MCF 10A (cell line): ENCODE results near the gene ZNF77. TPM values are rescaled to one million over a fixed set of nuclear protein-coding genes. Genes with fewer than 3 reads are reported as not detected.
"Not testable (repeated sequence)": the region's sequence is repeated elsewhere in the genome, so short reads cannot be mapped to it uniquely, and the experiment has no call there.

Experiments used
- BruUV-seq: library from RNA; stranded (reverse); fragments of 400-500 nt; replicated peaks from 2 replicates; lab custom pipeline; 2021; lab: Mats Ljungman, UMichigan
- CTCF ChIA-PET: fragments of 300-600 bp; sonication (Branson Sonifier 250); formaldehyde crosslinking; extraction: SDS; loops from one replicate; lab custom pipeline; 2021; ENCODE audit warnings: antibody characterized with exemption, inconsistent platforms; lab: Yijun Ruan, JAX
- POLR2A ChIA-PET: fragments of 300-600, 350-650 bp; sonication (Branson Sonifier 250); formaldehyde crosslinking; extraction: SDS; loops from one replicate; lab custom pipeline; 2020; ENCODE audit warnings: antibody characterized with exemption, inconsistent platforms; lab: Yijun Ruan, JAX
- DNase-seq: peaks from one replicate; pipeline ENCODE4 v3.0.0-alpha.2; 2018; ENCODE audit not compliant: unreplicated experiment
- H3K27ac Mint-ChIP-seq: one replicate; pipeline ENCODE4 v1.8.0; 2022; ENCODE audit warnings: mild to moderate bottlenecking, low read depth, mixed read lengths; ENCODE audit not compliant: unreplicated experiment
- H3K27me3 Mint-ChIP-seq: one replicate; pipeline ENCODE4 v1.8.0; 2022; ENCODE audit warnings: mixed read lengths; ENCODE audit not compliant: insufficient read depth, unreplicated experiment
- H3K36me3 Mint-ChIP-seq: one replicate; pipeline ENCODE4 v1.8.0; 2022; ENCODE audit warnings: mild to moderate bottlenecking, moderate library complexity, mixed read lengths; ENCODE audit not compliant: insufficient read depth, unreplicated experiment
- H3K4me1 Mint-ChIP-seq: one replicate; pipeline ENCODE4 v1.8.0; 2022; ENCODE audit warnings: mixed read lengths; ENCODE audit not compliant: insufficient read depth, unreplicated experiment
- H3K4me3 Mint-ChIP-seq: one replicate; pipeline ENCODE4 v1.8.0; 2022; ENCODE audit warnings: mild to moderate bottlenecking, moderate library complexity, mixed read lengths; ENCODE audit not compliant: unreplicated experiment
- H3K9me3 Mint-ChIP-seq: one replicate; pipeline ENCODE4 v1.8.0; 2022; ENCODE audit warnings: mixed read lengths; ENCODE audit not compliant: unreplicated experiment
- intact Hi-C: fragments of 100-400 bp; cut with micrococcal nuclease; formaldehyde crosslinking; loops from 2 replicates; pipeline ENCODE4 v1.14.1; 2022
- total RNA-seq: library from RNA; stranded (reverse); gene quantifications from 2 replicates; pipeline ENCODE4 v1.2.3, GENCODE V29; 2022
- TF ChIP-seq, protein P1 (sequence below): fragments of 200-600 bp; IDR thresholded peaks from one replicate; pipeline ENCODE4 v1.8.0; 2022; ENCODE audit warnings: antibody characterized with exemption, mild to moderate bottlenecking; ENCODE audit not compliant: unreplicated experiment

Gene ZNF77
- total RNA-seq, 1 experiment from 2014 or later = 4.9 TPM

DNA sequence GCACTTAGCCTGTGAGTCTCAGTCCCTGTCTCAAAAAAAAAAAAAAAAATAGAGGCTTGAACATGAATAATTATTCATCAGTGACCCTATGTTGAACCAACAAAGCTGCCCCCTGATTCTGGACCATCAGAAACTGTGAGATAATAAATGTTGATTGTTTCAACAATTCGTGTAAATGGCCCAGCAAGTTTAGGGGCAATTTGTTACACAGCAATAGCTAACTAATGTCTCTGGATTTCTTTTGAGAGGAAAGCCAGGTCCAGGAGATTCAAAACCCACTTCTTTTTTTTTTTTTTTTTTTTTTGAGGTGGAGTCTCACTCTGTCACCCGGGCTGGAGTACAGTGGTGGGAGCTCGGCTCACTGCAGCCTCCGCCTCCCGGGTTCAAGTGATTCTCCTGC is 20.1 kb upstream of the ZNF77 start:
- no TSS peak for BruUV-seq
- TF ChIP-seq, protein P1, sequence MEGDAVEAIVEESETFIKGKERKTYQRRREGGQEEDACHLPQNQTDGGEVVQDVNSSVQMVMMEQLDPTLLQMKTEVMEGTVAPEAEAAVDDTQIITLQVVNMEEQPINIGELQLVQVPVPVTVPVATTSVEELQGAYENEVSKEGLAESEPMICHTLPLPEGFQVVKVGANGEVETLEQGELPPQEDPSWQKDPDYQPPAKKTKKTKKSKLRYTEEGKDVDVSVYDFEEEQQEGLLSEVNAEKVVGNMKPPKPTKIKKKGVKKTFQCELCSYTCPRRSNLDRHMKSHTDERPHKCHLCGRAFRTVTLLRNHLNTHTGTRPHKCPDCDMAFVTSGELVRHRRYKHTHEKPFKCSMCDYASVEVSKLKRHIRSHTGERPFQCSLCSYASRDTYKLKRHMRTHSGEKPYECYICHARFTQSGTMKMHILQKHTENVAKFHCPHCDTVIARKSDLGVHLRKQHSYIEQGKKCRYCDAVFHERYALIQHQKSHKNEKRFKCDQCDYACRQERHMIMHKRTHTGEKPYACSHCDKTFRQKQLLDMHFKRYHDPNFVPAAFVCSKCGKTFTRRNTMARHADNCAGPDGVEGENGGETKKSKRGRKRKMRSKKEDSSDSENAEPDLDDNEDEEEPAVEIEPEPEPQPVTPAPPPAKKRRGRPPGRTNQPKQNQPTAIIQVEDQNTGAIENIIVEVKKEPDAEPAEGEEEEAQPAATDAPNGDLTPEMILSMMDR = no peak
- intact Hi-C loops = no loop called here
- Mint-ChIP-seq H3K36me3 (no peaks in the 10 kb centered on the region), H3K4me1 (no peaks in the 10 kb centered on the region), H3K9me3 (no peaks in the 10 kb centered on the region), H3K27me3 (no peaks in the 10 kb centered on the region), H3K4me3 (no peak overlapping the region), H3K27ac (no peak overlapping the region)
- no peak for DNase-seq
- ChIA-PET POLR2A (interaction anchor here (0.5 to 1.2 kb wide), 5 partner anchors 12 to 168 kb away, joined by 3 to 4 read pairs (median 3); partner anchors contain the start of gene TLE6), CTCF (interaction anchor here (0.7 to 1.3 kb wide), 4 partner anchors 13 to 143 kb away, joined by 3 to 5 read pairs (median 4); no protein-coding TSS in a partner anchor)

DNA sequence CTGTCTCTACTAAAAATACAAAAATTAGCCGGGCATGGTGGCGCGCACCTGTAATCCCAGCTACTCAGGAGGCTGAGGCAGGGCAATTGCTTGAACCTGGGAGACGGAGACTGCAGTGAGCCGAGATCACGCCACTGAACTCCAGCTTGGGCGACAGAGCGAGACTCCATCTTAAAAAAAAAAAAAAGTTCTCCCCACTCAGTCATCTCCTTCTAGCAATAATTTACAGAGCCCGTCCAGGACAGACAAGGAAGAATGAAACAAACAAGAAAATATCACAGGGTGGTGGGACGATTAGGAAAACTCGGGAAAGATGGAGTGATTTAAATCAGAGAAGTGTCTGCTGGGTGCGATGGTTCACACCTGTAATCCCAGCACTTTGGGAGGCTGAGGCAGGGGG is 18.9 kb upstream of the ZNF77 start:
- ChIA-PET POLR2A (interaction anchor here (1.0 to 1.2 kb wide), 3 partner anchors 13 to 132 kb away, joined by 3 read pairs; no protein-coding TSS in a partner anchor), CTCF (interaction anchor here (0.7 to 4.5 kb wide), 9 partner anchors 13 to 522 kb away, joined by 3 to 23 read pairs (median 5); no protein-coding TSS in a partner anchor)
- BruUV-seq, DNase-seq, H3K4me3 Mint-ChIP-seq, H3K27me3 Mint-ChIP-seq, H3K9me3 Mint-ChIP-seq, intact Hi-C loops, H3K27ac Mint-ChIP-seq, H3K4me1 Mint-ChIP-seq, H3K36me3 Mint-ChIP-seq: not testable (repeated sequence)

DNA sequence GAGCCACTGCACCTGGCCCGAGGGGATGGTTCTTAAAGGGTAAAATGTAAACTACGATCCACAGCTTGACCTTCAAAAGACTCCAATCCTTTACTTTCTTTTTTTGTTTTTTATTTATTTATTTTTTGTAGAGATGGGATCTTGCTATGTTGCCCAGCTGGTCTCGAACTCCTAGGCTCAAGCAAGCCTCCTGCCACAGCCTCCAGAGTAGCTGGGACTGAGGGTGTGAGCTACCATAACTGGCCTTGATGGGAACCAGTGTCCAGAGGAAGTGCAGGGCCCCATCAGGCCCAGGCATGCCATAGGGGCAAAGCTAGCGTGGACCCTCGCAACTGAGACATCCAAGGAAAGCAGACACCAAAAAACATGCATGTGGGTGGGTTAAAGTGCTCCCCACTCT is 18.4 kb upstream of the ZNF77 start:
- DNase-seq = no peak
- H3K27me3 Mint-ChIP-seq = no peaks in the 10 kb centered on the region
- H3K4me3 Mint-ChIP-seq = no peak overlapping the region
- TF ChIP-seq, protein P1 = no peak
- no peak overlapping the region for H3K27ac Mint-ChIP-seq
- H3K4me1 Mint-ChIP-seq = no peaks in the 10 kb centered on the region
- POLR2A ChIA-PET = interaction anchor here (0.6 to 1.1 kb wide), 3 partner anchors 10 to 133 kb away, joined by 3 to 4 read pairs (median 3); no protein-coding TSS in a partner anchor
- CTCF ChIA-PET = interaction anchor here (0.6 to 4.5 kb wide), 19 partner anchors 8 to 522 kb away, joined by 3 to 23 read pairs (median 3); no protein-coding TSS in a partner anchor
- no TSS peak for BruUV-seq
- no peaks in the 10 kb centered on the region for H3K9me3 Mint-ChIP-seq
- no peaks in the 10 kb centered on the region for H3K36me3 Mint-ChIP-seq
- intact Hi-C loops = no loop called here

DNA sequence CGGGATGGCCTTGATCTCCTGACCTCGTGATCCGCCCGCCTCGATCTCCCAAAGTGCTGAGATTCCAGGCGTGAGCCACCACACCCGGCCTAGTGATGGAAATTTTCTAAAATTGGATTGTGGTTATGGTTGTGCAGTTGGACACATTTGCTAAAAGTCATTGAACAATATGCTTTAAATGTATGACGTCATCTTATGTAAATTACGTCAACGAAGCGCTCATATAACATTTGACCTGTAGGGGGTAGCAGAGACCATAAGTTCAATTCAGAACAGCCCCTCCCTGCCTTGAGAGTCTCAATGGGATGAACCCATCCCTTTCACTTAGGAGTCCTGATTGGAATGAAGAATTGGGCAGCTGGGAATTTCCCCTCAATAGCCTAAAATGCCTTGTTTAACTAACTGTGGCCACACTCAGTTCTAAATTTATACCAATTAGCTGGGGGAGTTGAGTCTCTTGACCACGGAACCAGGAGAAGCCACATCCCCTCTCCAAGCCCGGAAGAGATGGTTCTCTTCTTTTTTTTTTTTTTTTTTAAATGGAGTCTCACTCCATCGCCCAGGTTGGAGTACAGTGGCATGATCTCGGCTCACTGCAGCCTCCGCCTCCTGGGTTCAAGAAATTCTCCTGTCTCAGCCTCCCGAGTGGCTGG is 17.4 kb upstream of the ZNF77 start:
- Mint-ChIP-seq H3K4me3 (no peak overlapping the region), H3K4me1 (no peaks in the 10 kb centered on the region), H3K27ac (no peak overlapping the region), H3K27me3 (no peaks in the 10 kb centered on the region), H3K36me3 (no peaks in the 10 kb centered on the region), H3K9me3 (no peaks in the 10 kb centered on the region)
- intact Hi-C loops = loop anchor here (1.0 kb wide), 1 partner anchor 146 kb away; no protein-coding TSS in a partner anchor
- ChIA-PET POLR2A (interaction anchor here (0.9 kb wide), 1 partner anchor 74 kb away, joined by 4 read pairs; no protein-coding TSS in a partner anchor), CTCF (interaction anchor here (0.6 to 4.5 kb wide), 22 partner anchors 9 to 403 kb away, joined by 3 to 23 read pairs (median 3); partner anchors contain the start of gene TLE6)
- BruUV-seq = no TSS peak
- TF ChIP-seq, protein P1 = peak; percentile 87
- DNase-seq = peak; percentile 72
